DMS53 (cell line): Measurements from ENCODE around the gene RMDN3.

ENCODE experiments used
- DNase-seq: peaks from one replicate; lab custom pipeline; 2025; lab: John Stamatoyannopoulos, UW

Gene RMDN3

DNA sequence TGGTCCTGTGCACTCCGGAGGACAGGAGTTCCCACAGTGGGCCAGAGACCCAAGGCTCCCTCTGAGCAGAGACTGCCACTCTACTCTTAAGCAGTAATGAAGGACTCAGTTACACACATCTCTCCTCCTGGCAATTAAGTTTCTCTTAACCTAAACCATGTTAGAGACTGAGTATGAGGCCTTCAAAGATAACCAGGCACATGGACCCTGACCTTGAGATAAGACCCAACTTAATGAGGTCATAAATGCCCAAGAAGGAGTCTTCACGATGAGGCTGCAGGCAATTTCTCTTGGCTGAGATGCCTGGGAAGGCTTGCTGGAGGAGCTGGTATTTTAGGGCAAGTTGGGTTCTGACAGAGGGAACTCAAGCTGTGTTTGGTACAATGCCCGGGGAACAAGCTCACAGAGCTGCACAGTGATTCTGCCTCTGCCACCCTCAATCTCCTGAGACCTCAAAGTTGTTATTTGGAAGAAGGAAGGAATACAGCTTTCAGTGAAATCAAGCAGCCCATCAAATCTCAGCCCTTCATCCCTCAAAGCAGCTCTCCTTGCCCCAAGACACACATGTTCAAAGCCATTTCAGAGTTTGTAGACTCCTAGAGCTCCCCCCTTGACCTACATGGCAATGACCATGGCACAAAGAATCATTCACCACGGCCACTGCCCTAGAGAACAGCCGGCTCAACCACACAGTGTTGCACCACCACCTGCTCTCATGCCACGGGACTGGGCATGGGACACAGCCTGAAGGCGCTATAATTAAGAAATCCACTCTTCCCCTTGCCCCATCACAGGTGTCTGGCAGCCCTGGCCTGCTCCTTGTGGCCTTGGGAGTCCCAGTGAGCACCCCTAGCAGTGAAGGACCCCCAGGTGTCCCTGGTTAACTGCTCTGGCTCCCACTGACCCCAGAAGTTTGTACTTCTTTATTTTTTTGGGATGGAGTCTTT lies 7.1 kb downstream of the RMDN3 start:
- DNase-seq = no peak

DNA sequence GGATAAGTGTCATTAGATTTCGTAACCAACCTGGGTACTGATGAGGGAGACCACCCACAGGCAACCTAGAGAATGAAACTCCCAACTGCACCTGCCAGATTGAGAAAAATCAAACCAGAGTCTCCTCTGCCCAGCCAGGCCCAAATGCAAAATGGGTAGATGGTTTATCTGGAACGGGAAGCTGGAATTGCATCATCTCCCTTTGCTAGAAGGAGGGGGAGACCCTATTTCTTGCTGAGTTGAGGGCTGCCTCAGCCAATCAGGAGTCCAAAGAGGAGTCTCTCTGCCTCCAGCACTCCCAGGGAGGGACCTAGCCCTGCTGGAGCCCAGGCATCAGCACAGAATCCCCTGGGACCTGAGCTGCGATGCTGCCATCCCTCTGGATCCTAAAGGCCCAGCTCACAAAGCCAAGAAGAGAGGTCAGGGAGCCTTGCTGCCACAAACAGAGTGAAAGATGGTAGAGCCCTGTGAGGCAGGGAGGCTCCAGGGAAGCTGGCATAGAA lies 8.1 kb downstream of the RMDN3 start:
- DNase-seq = no peak

DNA sequence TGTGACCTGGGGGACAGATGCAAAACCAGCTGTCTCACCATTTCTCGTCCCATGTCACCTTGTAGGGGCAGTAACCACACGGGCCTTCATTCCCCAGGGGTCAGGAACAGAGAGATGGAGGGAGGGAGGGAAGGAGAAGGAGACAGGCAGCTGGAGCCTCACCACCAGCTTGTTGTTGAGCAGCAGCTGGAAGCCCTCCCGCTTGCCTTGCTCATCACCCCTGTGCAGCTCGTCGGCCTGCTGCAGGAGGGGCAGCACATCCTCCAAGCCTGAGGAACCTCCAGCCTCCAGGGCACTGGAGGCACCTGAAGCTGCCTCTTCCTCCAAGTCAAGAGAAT lies 10.3 kb downstream of the RMDN3 start:
- no peak for DNase-seq

DNA sequence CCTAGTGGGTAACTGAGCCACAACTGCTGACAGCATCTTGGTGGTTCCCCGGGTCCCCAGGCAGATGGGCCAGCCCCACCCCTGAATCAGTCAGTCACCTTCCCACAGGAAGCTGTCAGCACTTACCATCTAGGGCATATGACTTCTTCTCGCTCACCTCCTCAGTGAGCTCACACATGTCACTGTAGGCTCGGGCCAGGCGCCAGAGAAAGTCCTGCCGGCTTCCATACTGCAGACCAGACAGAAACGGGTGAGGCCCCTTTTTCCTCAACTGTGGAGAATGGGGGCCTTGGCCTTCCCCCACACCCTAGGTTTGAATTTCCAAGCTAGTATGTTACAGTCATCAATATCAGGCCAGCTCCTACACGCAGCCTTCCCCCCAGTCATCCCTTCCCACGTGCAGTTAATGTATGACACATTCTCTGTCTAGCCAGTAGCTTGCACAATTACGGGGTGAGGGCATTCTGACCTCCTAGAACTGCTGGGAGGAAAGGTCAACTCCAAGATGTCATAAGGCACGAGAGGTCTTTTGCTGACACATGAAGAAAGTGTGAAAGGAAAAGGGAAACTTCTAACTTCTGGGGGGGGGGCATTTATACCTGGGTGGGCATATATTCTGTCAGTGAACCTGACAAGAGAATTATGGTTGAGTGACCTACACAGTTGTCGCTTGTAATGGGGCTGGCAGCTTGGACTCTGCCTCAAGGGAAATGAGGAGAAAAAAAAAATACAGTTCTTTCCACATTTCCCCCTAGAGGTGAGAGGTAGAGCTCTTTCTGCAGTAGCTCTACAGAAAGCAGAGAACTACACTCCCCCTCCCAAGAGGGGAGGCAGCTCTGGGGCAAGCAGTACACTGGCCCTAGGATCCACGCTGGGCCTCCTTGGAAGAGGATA lies 10.9 kb downstream of the RMDN3 start:
- no peak for DNase-seq

DNA sequence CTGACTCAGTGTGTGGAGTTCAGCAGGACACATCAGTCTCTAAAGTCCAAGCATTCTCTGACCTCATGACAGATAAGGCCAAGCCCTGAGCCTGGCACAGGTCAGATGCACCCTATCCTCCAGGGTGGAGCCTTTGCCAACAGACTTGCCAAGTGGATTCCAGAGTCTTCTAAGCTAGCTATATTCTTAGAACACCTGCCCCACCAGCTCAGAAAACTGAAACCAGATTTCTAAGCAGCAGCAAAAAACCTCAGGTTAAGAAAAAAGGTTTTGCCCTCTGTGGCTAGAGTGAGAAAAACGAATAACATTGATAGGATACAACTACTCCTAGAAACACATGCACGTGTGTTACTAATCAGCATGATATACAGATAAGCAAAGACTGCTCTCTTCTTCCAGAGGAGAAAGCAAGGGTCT lies 11.6 kb downstream of the RMDN3 start:
- DNase-seq = no peak

DNA sequence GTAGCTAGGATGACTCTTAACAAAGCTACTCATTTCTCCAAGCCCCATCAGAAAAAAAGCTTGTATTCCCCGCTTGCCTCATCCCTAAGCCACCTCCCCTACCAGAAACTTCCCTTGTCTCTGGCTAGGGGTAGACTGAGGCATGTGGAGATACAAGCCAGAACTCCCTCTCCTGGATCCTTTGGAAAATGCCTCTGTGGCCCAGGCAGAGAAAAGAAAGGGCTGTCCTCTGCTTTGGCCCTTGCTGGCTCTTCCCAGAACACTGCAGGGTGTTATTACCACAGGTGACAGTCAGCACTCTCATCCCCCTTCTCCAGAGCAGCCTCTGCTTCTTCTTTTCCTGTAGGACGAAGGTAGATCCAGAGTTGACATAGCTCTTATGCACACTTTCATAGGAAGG lies 15.2 kb downstream of the RMDN3 start:
- no peak for DNase-seq

DNA sequence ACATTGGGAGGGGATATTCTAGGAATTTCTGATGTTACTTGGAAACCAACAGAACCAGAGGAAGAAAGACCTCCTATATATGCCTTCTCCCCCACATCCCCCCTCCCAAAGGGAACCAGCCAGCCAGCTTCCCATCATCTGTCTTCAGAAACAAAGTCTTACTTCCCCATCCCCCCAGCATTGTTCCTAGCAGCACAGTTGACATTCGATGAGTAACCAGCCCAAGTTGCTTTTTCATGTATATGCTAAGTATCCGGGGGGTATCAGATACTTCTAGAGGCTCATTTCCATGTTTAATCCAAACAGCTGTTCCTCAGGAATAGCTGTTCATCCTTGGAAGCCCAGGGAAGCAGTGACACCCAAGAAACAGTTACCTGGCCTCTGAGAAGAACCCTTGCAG lies 16.0 kb downstream of the RMDN3 start:
- DNase-seq = no peak

DNA sequence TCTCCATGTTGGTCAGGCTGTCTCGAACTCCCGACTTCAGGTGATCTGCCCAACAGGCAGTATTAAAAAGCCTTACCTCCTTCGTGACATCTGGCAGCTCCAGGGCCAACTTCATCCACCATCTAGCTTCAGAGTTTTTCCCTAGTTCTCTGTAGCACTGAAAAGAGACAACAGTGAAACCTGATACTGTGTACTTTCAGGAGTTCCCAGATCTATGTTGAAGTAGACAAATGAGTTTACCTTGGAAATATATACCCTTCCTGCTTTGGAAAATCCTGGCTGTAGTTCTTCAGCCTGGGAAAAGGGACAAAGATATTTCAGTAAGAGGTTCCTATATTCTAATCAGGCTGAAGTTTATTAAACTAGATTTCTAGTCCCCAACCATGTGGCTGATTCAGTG lies 18.0 kb downstream of the RMDN3 start:
- DNase-seq = peak; percentile 59

DNA sequence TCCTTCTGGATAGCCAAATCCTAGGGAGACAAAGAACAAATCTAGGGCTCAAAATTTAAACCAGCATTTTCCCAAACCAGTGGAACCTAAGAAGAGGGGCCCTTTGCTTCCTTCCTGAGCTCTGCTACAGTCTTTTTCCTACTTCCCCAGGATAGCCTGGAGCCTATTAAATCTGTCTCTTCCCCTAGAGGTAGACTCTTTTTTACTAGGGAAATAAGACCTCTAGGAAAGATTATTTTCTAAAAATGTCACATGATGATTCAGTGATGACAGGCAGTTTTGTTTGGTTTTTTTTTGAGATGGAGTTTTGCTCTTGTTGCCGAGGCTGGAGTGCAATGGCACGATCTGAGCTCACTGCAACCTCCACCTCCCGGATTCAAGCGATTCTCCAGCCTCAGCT lies 18.5 kb downstream of the RMDN3 start:
- DNase-seq = no peak

DNA sequence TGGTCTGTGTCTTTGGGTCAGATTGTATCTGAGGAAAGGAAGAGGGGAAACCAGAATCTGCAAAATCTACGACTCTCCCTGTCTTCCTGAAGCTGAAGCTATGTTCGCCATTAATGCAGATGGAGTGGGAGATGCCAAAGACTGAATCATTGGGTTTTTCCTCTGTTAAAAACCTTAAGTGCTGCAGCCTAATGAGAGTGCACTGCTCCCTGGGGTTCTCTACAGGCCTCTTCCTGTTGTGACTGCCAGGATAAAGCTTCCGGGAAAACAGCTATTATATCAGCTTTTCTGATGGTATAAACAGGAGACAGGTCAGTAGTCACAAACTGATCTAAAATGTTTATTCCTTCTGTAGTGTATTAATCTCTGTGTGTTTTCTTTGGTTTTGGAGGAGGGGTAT lies 24.0 kb downstream of the RMDN3 start:
- no peak for DNase-seq

DNA sequence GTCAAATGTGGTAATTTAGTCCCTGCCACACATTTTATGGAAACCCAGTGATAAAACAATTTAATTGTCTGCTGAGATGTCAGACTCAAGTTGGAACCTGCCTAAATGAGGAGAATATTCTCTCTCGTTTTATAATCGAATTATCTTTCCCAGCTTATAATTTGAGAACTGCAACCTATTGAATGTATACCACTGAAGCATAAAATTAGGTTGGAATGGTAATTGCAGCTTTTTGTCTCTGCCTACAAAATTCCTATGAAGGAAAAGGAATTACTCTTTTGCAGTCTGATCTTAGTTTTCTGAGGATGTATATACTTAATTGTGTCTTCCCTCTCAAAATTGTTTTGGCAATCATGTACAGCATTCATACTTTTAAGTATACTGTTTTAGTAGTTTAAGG lies 31.1 kb downstream of the RMDN3 start:
- DNase-seq = no peak

DNA sequence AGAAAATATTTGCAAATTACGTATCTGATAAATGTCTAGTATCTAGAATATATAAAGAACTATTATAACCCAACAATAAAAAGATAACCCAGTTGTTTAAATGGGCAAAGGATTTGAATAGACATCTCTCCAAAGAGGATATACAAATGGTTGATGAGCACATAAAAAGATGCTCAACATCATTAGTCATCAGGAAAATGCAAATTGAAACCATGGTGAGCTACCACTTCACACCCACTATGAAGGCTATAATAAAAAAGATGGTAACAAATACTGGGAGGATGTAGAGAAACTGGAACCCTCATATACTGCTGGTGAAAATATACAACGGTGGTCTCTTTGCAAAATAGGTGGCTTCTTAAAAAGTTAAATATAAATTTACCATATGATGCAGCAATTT lies 32.1 kb downstream of the RMDN3 start:
- DNase-seq = peak; percentile 8

DNA sequence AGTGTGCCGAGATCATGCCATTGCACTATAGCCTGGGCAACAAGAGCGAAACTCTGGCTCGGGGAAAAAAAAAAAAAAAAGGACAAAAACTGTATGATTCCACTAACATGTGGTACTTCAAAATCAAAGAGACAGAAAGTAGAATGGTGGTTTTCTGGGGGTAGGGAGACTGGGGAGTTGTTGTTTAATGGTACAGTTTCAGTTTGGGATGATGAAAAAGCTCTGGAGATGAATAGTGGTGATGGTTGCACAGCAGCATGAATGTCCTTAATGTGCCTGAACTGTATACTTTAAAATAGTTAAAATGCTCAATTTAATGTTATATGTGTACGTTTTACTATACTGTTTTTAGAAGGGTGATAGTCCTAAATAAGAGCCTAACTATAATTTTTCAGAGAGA lies 32.7 kb downstream of the RMDN3 start:
- no peak for DNase-seq

DNA sequence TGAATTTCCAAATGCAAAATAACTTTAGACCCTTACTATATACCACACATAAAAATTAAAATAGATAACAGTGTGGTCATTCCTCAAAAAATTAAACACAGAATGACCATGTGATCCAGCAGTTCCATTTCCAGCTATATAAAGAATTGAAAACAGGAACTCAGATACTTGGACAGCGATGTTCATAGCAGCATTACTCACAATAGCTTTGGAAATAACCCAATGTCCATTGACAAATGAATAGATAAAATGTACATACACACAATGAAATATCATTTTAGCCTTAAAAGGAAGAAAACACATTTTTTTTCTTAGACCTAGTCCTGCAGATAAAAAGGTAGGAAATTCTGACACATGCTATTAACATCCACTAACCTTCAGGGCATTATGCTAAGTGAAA lies 33.4 kb downstream of the RMDN3 start:
- no peak for DNase-seq

DNA sequence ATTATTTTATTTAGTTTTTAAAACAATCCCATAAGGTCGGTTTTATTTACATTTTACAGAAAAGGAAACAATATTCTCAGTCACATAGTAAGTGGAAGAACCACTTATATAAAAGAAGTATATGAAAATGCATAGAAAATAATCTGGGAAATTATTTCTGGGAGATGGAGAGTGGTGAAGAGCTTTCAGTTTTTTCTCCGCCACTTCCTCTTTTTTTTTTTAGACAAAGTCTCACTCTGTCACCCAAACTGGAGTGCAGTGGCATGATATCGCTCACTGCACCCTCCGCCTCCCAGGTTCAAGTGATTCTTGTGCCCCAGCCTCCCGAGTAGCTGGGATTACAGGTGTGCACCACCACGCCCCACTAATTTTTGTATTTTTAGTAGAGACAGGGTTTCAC lies 38.9 kb downstream of the RMDN3 start:
- DNase-seq = no peak

DNA sequence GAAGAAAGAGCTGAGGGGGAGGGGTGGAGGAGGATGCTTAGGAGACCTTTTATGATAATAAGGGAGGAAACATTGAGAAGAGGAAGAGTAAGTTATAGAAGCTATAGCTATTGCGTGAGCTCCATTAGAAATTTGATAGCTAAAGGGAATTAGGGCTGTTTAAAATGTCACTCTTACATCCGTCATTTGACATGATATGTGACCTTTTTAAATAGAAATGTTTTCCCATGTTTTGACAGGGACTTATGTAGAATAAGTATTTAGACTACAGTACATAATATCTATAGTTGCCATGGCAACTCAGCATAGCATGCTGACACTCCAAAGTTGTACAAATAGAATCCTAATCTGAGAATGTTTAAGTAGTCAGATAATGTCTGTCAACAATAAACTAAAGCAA lies 40.9 kb downstream of the RMDN3 start:
- DNase-seq = peak; percentile 89

DNA sequence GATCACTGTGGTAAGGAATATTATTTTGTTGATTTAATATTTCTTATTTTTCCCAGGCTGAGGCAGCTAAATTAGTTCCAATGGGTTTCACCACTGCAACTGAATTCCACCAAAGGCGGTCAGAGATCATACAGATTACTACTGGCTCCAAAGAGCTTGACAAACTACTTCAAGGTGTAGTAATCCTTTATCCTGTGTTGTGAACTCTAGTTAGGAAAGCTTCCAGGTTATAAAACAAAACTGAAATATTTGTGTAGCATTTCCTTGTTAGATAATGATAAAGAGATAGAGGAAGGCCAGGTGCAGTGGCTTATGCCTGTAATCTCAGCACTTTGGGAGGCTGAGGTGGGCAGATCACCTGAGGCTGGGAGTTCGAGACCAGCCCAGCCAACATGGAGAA lies 48.9 kb downstream of the RMDN3 start:
- no peak for DNase-seq

DNA sequence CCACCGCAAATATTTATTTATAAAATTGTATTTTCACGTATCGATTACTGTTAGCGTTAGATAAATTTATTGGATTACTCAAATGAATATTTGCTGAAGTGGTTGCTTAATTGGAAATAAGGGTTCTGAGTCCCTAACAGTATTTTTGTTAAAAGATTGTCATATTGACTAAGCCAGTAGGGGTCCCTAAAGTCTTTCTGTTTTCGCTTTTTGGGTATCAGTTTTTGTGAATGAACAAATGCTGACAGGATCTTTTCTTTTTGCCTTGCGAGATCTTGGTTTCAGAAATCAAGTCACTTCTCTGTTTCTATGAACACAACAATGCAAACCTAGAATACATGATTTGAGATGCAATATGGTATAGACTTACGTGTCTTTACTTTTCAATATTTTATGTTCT lies 53.0 kb downstream of the RMDN3 start:
- DNase-seq = no peak

DNA sequence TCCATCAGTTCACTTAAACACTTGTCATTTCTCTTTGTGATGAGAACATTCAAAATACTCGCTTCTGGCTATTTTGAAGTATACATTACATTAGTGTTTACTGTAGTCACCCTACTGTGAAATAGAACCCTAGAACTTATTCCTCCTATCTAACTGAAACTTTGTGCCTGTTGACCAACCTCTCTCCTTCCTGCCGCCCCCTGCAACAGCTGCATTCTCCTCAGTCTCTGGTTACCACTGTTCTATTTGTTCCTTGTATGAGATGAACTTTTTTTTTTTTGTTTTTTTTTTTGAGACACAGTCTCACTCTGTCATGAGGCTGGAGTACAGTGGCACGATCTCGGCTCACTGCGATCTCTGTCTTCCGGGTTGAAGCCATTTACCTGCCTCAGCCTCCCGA lies 57.1 kb downstream of the RMDN3 start:
- DNase-seq = no peak

DNA sequence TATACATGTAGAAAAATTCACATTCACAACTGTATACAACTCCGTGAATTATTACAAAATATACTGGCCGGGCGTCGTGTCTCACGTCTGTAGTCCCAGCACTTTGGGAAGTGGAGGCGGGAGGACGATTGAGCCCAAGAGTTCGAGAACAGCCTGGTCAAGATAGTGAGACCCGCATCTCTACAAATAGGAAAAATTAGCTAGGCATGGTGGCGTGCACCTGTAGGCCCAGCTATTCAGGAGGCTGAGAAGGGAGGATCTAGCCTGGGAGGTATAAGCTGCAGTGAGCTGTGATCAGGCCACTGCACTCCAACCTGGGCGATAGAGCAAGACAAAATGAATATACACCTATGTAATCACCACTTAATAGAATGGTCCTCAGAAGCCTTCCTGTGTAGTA lies 58.8 kb downstream of the RMDN3 start:
- no peak for DNase-seq

DNA sequence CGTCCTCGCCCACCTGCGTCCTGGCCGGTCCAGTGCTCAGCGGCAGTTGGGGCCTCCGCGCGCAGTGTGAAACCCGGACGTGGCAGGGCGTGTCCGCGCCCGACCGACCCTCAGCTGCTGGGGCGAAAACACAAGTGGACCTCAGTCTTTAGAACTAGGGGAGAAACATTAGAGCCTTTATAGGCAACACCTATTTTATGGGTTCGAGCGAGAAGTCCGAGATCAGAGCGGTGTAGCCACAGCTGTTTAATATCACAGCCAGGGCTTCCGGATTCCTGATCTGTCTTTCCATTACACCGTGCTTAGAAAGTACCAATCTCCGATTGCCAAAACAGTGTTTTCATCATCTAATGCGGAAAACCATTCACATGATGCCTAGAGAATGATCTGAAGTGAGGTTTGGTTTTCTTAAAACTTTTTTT lies 59.6 kb downstream of the RMDN3 start:
- DNase-seq = no peak

DNA sequence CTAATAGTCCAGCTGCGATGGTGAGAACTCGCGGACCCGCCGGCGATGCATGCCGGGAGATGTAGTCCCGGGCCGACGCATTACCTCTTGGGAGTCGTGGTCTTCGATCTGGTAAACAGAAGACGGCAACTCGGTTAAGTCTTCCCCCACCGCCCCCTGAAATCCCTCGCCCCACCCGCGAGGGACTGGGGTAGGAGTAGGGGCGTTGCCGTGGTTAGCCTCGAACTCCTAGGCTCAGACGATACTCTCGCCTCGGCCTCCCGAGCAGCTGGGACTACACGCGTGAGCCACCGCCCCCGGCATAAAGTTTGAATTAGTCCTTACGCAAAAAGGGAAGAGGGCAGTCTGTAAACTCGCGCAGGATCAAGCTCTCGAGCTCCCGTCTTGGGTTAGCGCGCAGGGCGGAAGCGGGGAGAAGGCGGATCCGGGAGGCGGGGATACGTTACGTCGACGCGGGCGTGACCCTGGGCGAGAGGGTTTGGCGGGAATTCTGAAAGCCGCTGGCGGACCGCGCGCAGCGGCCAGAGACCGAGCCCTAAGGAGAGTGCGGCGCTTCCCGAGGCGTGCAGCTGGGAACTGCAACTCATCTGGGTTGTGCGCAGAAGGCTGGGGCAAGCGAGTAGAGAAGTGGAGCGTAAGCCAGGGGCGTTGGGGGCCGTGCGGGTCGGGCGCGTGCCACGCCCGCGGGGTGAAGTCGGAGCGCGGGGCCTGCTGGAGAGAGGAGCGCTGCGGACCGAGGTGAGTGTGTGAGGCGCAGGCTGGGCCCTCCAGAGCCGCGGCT lies 60.2 kb downstream of the RMDN3 start, which contains the start of gene RAD51:
Gene RAD51 (plus strand): TSS at position 487 of the 781 bp plus-strand sequence. CDS start 3,585 bp downstream, outside the sequence.
- DNase-seq = peak; percentile 96
